ENCODE results near the gene MICU1.

GRCh38 chr10:72667207-72667864, 41.5 kb upstream of the MICU1 start:
- TF ChIP-seq TEAD4 (IDR thresholded peaks at IDR 0.05) (no peak), REST (IDR thresholded peaks at IDR 0.05; ENCODE audit: low read depth) (no peak), EP300 (IDR thresholded peaks at IDR 0.05; ENCODE audit: borderline replicate concordance) (no peak), RAD21 (IDR thresholded peaks at IDR 0.05; ENCODE audit: low read depth) (no peak)

Measured in Ishikawa (cell line).